GM19239 (cell line): ENCODE results near the gene TAP2.

Experiments used
- DNase-seq: peaks from one replicate; pipeline ENCODE4 v3.0.0; 2011; ENCODE audit warnings: low spot score; ENCODE audit not compliant: insufficient read length
- FAIRE-seq: peaks from 2 replicates; lab custom pipeline; 2011; peaks lifted over from hg19 to GRCh38; lab: Jason Lieb, UNC

TAP2 gene

GRCh38 chr6:32855467-32856174 lies 17.1 kb upstream of the TAP2 start:
- DNase-seq (no peak), FAIRE-seq (peak; percentile 57)

GRCh38 chr6:32854376-32855178 lies 16.0 kb upstream of the TAP2 start:
- DNase-seq (no peak), FAIRE-seq (peak; percentile 94)

- no peak for FAIRE-seq
Measured at GRCh38 chr6:32853541-32854375, 15.2 kb upstream of the TAP2 start, which contains the start of the genes PSMB9 and TAP1. Gene PSMB9, plus strand, starts transcription at chr6:32854192. Its CDS starts 38 bp downstream, at chr6:32854230. Gene TAP1, minus strand, starts transcription at chr6:32853704. Its CDS starts 68 bp downstream, at chr6:32853636.

GRCh38 chr6:32852844-32853540 lies 14.5 kb upstream of the TAP2 start:
- DNase-seq: no peak
- FAIRE-seq: no peak

More at GRCh38 chr6:32853541-32854375, 15.2 kb upstream of the TAP2 start, which contains the start of the genes PSMB9 and TAP1:
- DNase-seq: peak; percentile 78

GRCh38 chr6:32852018-32852843 lies 13.7 kb upstream of the TAP2 start:
- FAIRE-seq: peak; percentile 70
- DNase-seq: no peak

- DNase-seq (no peak), FAIRE-seq (no peak)
Measured at GRCh38 chr6:32851025-32851424, 12.5 kb upstream of the TAP2 start.

GRCh38 chr6:32849126-32849525 lies 10.6 kb upstream of the TAP2 start:
- DNase-seq (no peak), FAIRE-seq (no peak)

- DNase-seq: no peak
- no peak for FAIRE-seq
Measured at GRCh38 chr6:32847795-32848194, 9.3 kb upstream of the TAP2 start.

GRCh38 chr6:32847004-32847403 lies 8.5 kb upstream of the TAP2 start:
- DNase-seq (no peak), FAIRE-seq (no peak)

- DNase-seq: no peak
- FAIRE-seq: no peak
Measured at GRCh38 chr6:32845384-32845884, 6.9 kb upstream of the TAP2 start.

- peak; percentile 82 for FAIRE-seq
Measured at GRCh38 chr6:32844839-32845383, 6.4 kb upstream of the TAP2 start.

GRCh38 chr6:32843979-32844838 lies 5.7 kb upstream of the TAP2 start, which contains the start of gene PSMB8:
Gene PSMB8, minus strand, starts transcription at chr6:32844047. Its CDS starts 51 bp downstream, at chr6:32843996.
- peak; percentile 97 for FAIRE-seq
- DNase-seq: peak; percentile 70

More at GRCh38 chr6:32844839-32845383, 6.4 kb upstream of the TAP2 start:
- DNase-seq: no peak

GRCh38 chr6:32843331-32843978 lies 4.9 kb upstream of the TAP2 start:
- no peak for DNase-seq
- FAIRE-seq: peak; percentile 91

GRCh38 chr6:32842690-32843089 lies 4.2 kb upstream of the TAP2 start:
- no peak for DNase-seq
- no peak for FAIRE-seq

GRCh38 chr6:32842021-32842650 lies 3.6 kb upstream of the TAP2 start:
- FAIRE-seq (peak; percentile 18), DNase-seq (no peak)

GRCh38 chr6:32840604-32841246 lies 2.2 kb upstream of the TAP2 start:
- DNase-seq (no peak), FAIRE-seq (peak; percentile 92)
